SU-DHL-6 (cell line): Measurements from ENCODE around the gene TCF12.

Source experiments
- CTCF ChIP-seq: fragments of 200-600 bp; sonication (generic); IDR thresholded peaks from one replicate; pipeline ENCODE4 v1.5.1; 2017; ENCODE audit warnings: antibody characterized with exemption, mild to moderate bottlenecking, low read length, moderate library complexity; ENCODE audit not compliant: insufficient read depth, poor library complexity, severe bottlenecking
- EZH2phosphoT487 ChIP-seq: fragments of 200-600 bp; sonication (generic), shearing (Covaris generic); conservative IDR thresholded peaks from 2 replicates; pipeline ENCODE4 v1.6.1; 2018; ENCODE audit warnings: mild to moderate bottlenecking, antibody characterized with exemption, low read length, moderate library complexity, mixed read lengths

DNA sequence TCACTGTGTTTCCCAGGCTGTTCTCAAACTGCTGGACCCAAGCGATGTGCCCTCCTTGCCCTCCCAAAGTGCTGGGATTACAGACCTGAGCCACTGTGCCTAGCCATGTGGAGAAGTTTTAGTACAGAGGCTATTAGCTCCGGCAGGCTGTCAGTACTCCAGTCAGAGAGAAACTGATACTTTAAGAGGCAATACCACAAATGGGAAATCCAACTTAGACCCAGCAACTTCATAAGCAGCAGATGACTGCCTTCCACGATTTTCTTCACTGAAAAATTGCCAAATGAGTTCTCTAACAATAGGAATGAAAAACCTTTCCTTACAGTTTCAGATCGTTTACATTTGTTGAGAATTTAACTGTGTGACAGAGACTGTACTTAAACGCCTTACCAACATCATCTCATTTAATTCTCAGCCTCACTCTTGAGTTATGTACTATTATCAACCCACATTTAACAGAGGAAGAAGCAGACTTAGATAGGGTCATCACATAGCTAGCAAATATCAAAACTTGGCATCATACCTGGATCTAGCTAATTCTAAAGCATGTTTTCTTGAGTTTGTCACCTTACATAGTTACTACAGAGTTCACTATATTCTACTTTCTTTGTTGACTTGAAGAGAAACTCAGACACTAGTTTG lies 127.4 kb downstream of the TCF12 start:
- TF ChIP-seq CTCF (no peak), EZH2phosphoT487 (no peak)
